ENCODE data around the gene NUDT4B. TPM values are rescaled to one million over a fixed set of nuclear protein-coding genes. Genes with fewer than 3 reads are reported as not detected.
"Not testable (repeated sequence)": the region's sequence is repeated elsewhere in the genome, so short reads cannot be mapped to it uniquely, and the experiment has no call there.

NUDT4B gene
- total RNA-seq, 1 donor from 2014 or later = not detected

DNA sequence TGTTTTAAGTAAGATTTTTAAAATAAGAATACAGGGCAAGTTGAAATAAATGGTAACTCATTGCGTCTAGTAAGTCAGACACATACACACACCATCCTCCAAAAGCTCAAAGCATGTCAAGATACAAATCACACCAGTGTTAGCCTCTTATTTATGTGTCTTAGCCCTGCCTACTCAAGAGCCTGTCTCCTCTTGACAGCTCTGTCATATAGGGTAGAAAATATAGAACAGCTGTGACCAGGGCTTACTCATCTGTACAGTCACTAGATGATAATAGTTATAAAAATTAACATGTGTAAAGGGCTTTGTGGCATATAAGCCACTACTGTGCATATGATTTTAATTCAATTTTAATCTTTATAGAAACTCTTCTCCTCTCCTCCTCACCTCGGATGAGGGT is 7.7 kb downstream of the NUDT4B start:
- H3K4me1 Mint-ChIP-seq (ENCODE audit: low read depth); H3K4me3 Mint-ChIP-seq (ENCODE audit: unreplicated experiment); DNase-seq (ENCODE audit: low spot score); H3K27ac Mint-ChIP-seq (ENCODE audit: unreplicated experiment); H3K9me3 Mint-ChIP-seq (ENCODE audit: low read depth); H3K27me3 Mint-ChIP-seq (ENCODE audit: low read depth); H3K36me3 Mint-ChIP-seq (ENCODE audit: low read depth): not testable (repeated sequence)

GRCh38 chr1:148757446-148757845 is 8.9 kb downstream of the NUDT4B start:
- not testable (repeated sequence) for H3K27ac Mint-ChIP-seq (ENCODE audit: unreplicated experiment); DNase-seq (ENCODE audit: low spot score)

GRCh38 chr1:148758412-148758811 is 9.8 kb downstream of the NUDT4B start:
- not testable (repeated sequence) for H3K36me3 Mint-ChIP-seq (ENCODE audit: low read depth); H3K27ac Mint-ChIP-seq (ENCODE audit: unreplicated experiment); DNase-seq (ENCODE audit: low spot score); H3K4me1 Mint-ChIP-seq (ENCODE audit: low read depth); H3K27me3 Mint-ChIP-seq (ENCODE audit: low read depth); H3K9me3 Mint-ChIP-seq (ENCODE audit: low read depth); H3K4me3 Mint-ChIP-seq (ENCODE audit: unreplicated experiment)

More at GRCh38 chr1:148757446-148757845, 8.9 kb downstream of the NUDT4B start:
- H3K9me3 Mint-ChIP-seq (ENCODE audit: low read depth); H3K4me1 Mint-ChIP-seq (ENCODE audit: low read depth); H3K4me3 Mint-ChIP-seq (ENCODE audit: unreplicated experiment); H3K36me3 Mint-ChIP-seq (ENCODE audit: low read depth); H3K27me3 Mint-ChIP-seq (ENCODE audit: low read depth): not testable (repeated sequence)

- not testable (repeated sequence) for H3K4me1 Mint-ChIP-seq (ENCODE audit: low read depth); DNase-seq (ENCODE audit: low spot score); H3K27me3 Mint-ChIP-seq (ENCODE audit: low read depth); H3K27ac Mint-ChIP-seq (ENCODE audit: unreplicated experiment); H3K36me3 Mint-ChIP-seq (ENCODE audit: low read depth); H3K9me3 Mint-ChIP-seq (ENCODE audit: low read depth); H3K4me3 Mint-ChIP-seq (ENCODE audit: unreplicated experiment)
Observed at GRCh38 chr1:148758925-148759324, 10.4 kb downstream of the NUDT4B start.

DNA sequence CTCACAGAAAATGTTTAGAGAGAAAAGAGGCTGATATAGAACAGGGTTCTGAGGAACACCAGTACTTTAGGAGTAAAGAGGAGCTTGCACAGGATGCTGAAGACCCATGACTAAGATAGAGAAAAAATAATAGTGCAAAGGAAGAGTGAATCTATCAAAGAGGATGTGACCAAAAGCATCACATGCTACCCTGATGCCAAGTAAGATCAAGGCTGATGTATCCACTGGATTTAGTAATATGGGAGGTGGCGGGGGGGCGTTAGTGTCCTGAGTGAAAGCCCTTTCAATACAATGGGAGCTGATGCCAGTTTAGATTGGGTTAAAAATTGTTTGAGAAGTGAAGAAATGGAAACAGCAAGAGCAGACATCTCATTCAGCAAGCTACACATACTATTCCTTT is 11.2 kb downstream of the NUDT4B start:
- H3K27me3 Mint-ChIP-seq (ENCODE audit: low read depth) = not testable (repeated sequence)

DNA sequence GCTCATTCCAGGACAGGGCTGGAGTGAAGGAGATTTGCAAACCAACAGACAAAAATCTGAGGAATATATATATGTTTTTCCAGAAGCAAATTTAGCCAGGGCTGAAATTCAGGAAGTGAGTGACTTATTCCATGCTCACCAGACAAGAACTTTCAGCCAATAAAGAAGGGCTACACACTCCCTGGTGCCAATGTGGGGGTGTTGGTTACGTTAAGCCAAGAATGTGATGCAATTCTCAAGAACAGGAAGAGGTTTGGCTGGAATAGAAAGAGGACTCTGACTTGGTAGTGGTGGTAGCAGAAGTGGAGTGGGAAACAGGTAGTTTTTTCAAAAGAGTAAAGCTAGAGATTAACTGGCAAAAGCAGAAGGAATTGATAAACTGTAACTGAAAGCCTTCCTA is 11.6 kb downstream of the NUDT4B start:
- not testable (repeated sequence) for H3K27ac Mint-ChIP-seq (ENCODE audit: unreplicated experiment); H3K36me3 Mint-ChIP-seq (ENCODE audit: low read depth); H3K27me3 Mint-ChIP-seq (ENCODE audit: low read depth); H3K4me3 Mint-ChIP-seq (ENCODE audit: unreplicated experiment); DNase-seq (ENCODE audit: low spot score); H3K9me3 Mint-ChIP-seq (ENCODE audit: low read depth); H3K4me1 Mint-ChIP-seq (ENCODE audit: low read depth)

More for the DNA sequence above, 11.2 kb downstream of the NUDT4B start:
- H3K27ac Mint-ChIP-seq (ENCODE audit: unreplicated experiment); H3K4me3 Mint-ChIP-seq (ENCODE audit: unreplicated experiment); H3K36me3 Mint-ChIP-seq (ENCODE audit: low read depth); H3K4me1 Mint-ChIP-seq (ENCODE audit: low read depth); H3K9me3 Mint-ChIP-seq (ENCODE audit: low read depth): not testable (repeated sequence)
- peak; percentile 29 for DNase-seq (ENCODE audit: low spot score)

- not testable (repeated sequence) for H3K27me3 Mint-ChIP-seq (ENCODE audit: low read depth); H3K9me3 Mint-ChIP-seq (ENCODE audit: low read depth); H3K4me1 Mint-ChIP-seq (ENCODE audit: low read depth); DNase-seq (ENCODE audit: low spot score); H3K27ac Mint-ChIP-seq (ENCODE audit: unreplicated experiment); H3K4me3 Mint-ChIP-seq (ENCODE audit: unreplicated experiment); H3K36me3 Mint-ChIP-seq (ENCODE audit: low read depth)
Observed at GRCh38 chr1:148761360-148761759, 12.8 kb downstream of the NUDT4B start.

DNA sequence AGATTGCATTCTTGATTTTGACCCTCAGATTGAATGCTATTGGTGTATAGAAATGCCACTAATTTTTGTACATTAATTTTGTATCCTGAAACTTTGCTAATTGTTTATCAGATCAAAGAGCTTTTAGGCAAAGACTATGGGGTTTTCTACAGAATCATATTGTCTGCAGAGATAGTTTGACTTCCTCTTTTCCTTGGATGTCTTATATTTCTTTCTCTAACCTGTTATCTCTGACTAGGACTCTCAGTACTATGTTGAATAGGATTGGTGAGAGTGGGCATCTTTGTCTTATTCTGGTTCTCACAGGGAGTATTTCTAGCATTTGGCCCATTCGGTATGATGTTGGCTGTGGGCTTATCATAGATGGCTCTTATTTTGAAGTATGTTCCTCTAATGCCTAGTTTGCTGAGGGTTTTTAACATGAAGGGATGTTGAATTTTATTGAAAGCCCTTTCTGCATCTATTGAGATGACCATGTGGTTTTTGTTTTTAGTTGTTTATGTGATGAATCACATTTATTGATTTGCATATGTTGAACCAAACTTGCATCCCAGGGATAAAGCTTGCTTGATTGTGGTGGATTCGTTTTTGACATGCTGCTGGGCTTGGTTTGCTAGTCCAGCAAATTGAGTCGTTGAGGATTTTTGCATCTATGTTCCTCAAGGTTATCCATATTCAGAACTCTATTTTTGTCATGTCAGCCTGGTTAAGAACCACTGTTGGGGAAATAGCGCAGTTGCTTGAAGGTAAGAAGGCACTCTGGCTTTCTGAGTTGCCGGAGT is 16.9 kb downstream of the NUDT4B start:
- not testable (repeated sequence) for H3K4me1 Mint-ChIP-seq (ENCODE audit: low read depth); DNase-seq (ENCODE audit: low spot score); H3K36me3 Mint-ChIP-seq (ENCODE audit: low read depth); H3K9me3 Mint-ChIP-seq (ENCODE audit: low read depth); H3K27me3 Mint-ChIP-seq (ENCODE audit: low read depth); H3K4me3 Mint-ChIP-seq (ENCODE audit: unreplicated experiment); H3K27ac Mint-ChIP-seq (ENCODE audit: unreplicated experiment)

GRCh38 chr1:148768541-148768940 is 20.0 kb downstream of the NUDT4B start:
- H3K27me3 Mint-ChIP-seq (ENCODE audit: low read depth); H3K4me3 Mint-ChIP-seq (ENCODE audit: unreplicated experiment); H3K27ac Mint-ChIP-seq (ENCODE audit: unreplicated experiment); H3K9me3 Mint-ChIP-seq (ENCODE audit: low read depth); DNase-seq (ENCODE audit: low spot score); H3K36me3 Mint-ChIP-seq (ENCODE audit: low read depth); H3K4me1 Mint-ChIP-seq (ENCODE audit: low read depth): not testable (repeated sequence)

GRCh38 chr1:148769495-148769894 is 20.9 kb downstream of the NUDT4B start:
- H3K27ac Mint-ChIP-seq (ENCODE audit: unreplicated experiment); H3K9me3 Mint-ChIP-seq (ENCODE audit: low read depth); H3K4me3 Mint-ChIP-seq (ENCODE audit: unreplicated experiment); H3K36me3 Mint-ChIP-seq (ENCODE audit: low read depth); DNase-seq (ENCODE audit: low spot score); H3K27me3 Mint-ChIP-seq (ENCODE audit: low read depth); H3K4me1 Mint-ChIP-seq (ENCODE audit: low read depth): not testable (repeated sequence)

GRCh38 chr1:148773690-148774089 is 25.1 kb downstream of the NUDT4B start:
- H3K4me3 Mint-ChIP-seq (ENCODE audit: unreplicated experiment); H3K36me3 Mint-ChIP-seq (ENCODE audit: low read depth); DNase-seq (ENCODE audit: low spot score); H3K9me3 Mint-ChIP-seq (ENCODE audit: low read depth); H3K27me3 Mint-ChIP-seq (ENCODE audit: low read depth); H3K27ac Mint-ChIP-seq (ENCODE audit: unreplicated experiment); H3K4me1 Mint-ChIP-seq (ENCODE audit: low read depth): not testable (repeated sequence)

DNA sequence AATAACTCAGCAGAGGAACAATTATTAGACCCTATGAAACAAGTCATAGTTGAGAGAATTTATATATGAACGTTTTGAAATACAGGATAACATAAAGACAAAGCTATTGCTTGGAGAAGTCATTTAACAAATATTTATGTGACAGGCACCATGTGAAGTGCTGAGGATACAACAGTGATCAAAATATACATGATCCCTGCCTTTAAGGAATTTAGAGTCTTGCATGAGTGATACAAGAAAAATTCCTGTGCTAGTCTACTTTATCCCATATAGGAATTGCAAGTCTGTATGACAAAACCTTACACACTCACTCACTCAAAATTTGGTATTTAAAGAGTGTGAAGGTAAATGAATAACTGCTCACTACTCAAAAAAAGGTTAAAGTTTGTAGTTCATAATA is 25.5 kb downstream of the NUDT4B start:
- DNase-seq (ENCODE audit: low spot score); H3K4me3 Mint-ChIP-seq (ENCODE audit: unreplicated experiment); H3K27ac Mint-ChIP-seq (ENCODE audit: unreplicated experiment): not testable (repeated sequence)

GRCh38 chr1:148775263-148775662 is 26.7 kb downstream of the NUDT4B start:
- H3K9me3 Mint-ChIP-seq (ENCODE audit: low read depth); H3K4me3 Mint-ChIP-seq (ENCODE audit: unreplicated experiment); H3K36me3 Mint-ChIP-seq (ENCODE audit: low read depth): not testable (repeated sequence)

More for the DNA sequence above, 25.5 kb downstream of the NUDT4B start:
- not testable (repeated sequence) for H3K27me3 Mint-ChIP-seq (ENCODE audit: low read depth); H3K4me1 Mint-ChIP-seq (ENCODE audit: low read depth); H3K9me3 Mint-ChIP-seq (ENCODE audit: low read depth); H3K36me3 Mint-ChIP-seq (ENCODE audit: low read depth)

More at GRCh38 chr1:148775263-148775662, 26.7 kb downstream of the NUDT4B start:
- not testable (repeated sequence) for DNase-seq (ENCODE audit: low spot score); H3K4me1 Mint-ChIP-seq (ENCODE audit: low read depth); H3K27me3 Mint-ChIP-seq (ENCODE audit: low read depth); H3K27ac Mint-ChIP-seq (ENCODE audit: unreplicated experiment)

Data from chondrocyte (in vitro differentiated cells).